Activated naive CD4-positive, alpha-beta T cell treated with anti-CD3 and anti-CD28 coated beads, Interleukin-2, amount 50 U/mL, for 16 hours (primary cell): ENCODE measurements around the gene DOCK9.
"Not testable (repeated sequence)": the region's sequence is repeated elsewhere in the genome, so short reads cannot be mapped to it uniquely, and the experiment has no call there.

Source experiments
- DNase-seq: peaks from one replicate; pipeline ENCODE4 v3.0.0-alpha.2; 2020

DOCK9 gene

DNA sequence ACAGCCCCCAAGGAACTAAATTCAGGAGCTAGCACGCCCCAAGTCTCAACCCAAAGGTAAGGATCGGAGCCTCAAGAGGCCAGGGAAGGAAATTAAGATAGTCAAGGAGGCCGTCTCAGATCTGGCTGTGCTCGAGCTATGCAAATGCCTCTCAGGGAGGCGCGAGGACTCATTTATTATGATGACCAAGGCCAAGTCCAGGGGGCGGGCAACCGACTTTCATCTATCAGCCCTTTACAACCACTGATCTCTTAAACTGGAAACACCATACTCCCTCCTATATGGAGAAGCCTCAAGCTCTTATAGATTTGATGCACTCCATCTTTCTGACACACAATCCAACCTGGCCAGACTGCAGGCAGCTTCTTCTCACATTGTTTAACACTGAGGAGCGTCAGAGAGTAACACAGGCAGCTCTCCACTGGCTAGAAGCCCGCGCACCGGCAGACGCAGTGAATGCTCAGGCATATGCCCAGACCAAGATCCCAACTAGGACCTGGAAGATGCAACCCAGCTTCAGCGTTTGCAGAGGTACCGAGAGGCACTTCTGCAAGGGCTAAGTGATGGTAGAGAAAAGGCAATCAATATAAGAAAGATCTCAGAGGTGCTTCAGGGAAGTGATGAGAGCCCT, 215.8 kb downstream of the DOCK9 start:
- DNase-seq = no peak

DNA sequence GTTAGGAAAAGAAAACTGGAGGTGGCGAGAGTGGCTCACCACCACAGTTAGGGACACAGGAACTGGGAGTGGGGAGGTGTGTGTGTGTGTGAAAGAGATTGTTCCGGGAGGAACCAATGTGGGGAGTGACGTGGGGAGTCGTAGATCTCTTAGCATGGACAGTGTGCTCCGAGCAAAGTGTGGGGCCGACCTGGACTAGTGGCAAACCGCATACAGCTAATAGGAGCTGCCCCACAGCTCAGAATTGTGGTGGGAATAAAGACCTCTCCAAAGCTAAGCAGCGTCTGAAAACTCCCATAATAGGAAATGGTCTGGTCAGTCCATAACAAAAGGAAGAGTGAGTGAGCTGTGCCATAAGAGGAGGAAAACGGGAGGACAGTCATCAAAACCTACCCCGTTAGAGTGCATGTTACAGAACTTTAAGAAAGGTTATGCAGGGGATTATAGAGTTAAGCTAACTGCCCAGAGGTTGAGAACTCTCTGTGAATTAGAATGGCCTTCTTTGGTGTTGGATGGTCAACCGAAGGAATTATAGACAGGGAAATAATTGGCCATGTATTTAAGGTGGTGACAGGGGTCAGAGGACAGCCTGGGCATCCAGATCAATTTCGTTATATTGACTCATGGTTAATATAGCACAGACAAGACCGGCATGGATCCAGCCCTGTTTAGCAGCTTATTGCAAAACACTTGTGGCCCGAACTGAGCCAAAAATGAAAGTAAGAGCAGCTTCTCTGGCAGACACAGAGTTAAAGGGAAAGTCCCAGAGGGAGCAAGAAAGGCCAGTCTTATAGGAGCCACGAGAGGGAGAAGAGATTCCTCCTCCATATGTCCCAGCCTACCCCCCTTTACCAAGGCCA, 216.5 kb downstream of the DOCK9 start:
- no peak for DNase-seq

DNA sequence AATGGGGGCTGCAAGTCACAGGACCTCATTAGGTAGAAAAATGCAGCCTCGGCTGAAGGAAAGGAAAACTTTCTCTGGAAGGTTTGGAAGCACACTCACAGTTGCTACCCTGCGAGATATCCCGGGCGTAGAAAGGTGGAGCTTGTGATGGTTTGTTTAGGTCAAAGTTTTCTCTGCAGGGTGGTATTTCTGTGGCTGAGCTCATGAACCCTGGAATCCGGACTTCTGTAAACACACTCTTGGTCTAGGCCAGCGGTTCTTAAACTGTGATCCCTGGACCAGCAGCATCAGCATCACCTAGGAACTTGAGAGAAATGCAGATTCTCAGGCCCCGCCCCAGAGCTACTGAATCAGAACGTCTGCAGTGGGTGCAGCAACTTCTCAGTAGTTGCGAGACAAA, 222.1 kb downstream of the DOCK9 start:
- no peak for DNase-seq

DNA sequence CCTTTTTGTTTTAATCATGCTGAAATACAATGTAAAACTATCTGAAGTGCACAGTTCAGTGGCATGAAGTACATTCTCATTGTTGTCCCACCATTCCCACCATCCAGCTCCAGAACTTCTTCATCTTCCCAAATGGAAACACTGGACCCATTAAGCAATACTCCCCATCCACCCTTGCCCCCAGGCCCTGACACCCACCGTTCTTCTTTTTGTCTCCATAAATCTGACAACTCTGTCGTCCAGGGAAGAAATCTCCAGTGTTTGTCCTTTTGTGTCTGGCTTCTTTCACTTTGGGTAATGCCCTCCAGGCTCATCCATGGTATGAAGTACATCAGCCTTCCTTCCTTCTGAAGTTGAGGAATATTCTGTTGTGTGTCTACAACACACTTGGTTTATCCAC, 222.7 kb downstream of the DOCK9 start:
- no peak for DNase-seq

DNA sequence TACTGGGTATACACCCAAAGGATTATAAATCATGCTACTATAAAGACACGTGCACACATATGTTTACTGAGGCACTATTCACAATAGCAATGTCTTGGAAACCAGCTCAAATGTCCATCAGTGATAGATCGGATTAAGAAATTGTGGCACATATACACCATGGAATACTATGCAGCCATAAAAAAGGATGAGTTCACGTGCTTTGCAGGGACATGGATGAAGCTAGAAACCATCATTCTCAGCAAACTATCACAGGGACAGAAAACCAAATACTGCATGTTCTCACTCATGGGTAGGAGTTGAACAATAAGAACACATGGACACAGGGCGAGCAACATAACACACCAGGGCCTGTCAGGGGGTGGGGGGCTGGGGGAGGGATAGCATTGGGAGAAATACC, 223.4 kb downstream of the DOCK9 start:
- not testable (repeated sequence) for DNase-seq

DNA sequence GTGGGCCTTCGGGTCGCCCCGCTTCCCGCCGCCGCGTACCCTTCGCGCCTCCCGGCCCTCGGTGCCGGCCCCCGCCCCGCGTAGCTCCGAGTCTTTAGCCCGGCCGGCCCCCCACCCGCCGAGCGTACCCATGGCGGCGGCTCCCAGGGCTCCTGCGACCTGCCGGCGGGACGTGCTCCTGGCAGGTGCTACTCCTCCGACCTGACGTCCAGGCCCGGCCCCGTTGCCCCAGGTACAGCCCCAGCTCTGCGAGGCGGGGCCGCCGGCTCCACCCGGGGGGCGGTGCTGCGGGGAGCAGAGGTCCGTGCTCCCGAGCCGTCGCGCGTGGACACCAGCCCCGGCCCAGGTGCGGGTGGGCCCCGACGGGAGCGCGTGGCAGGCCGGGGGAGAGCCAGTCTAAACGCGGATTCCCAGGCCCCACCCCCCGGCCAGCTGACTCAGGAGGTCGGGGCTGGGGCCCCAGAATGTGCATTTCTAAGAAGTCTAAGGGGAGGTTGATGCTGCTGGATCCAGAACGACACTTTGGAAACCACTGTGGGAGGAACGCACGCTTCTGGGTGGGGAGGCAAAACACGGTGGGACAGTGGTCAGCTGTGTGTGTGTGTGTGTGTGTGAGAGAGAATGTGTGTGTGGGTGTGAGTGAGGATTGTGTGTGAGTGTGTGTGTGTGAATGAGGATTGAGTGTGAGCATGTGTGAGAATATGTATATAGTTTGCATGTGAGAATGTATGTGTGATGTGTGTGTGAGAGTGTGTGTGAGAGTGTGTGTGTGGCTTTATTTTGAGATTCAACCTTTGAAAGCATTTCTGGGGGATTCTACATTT, 225.2 kb downstream of the DOCK9 start, which contains the start of gene SLC15A1:
TSS of gene SLC15A1 (minus strand) at position 206 of the 824 bp plus-strand sequence. CDS start at position 132, 74 bp downstream.
- no peak for DNase-seq

DNA sequence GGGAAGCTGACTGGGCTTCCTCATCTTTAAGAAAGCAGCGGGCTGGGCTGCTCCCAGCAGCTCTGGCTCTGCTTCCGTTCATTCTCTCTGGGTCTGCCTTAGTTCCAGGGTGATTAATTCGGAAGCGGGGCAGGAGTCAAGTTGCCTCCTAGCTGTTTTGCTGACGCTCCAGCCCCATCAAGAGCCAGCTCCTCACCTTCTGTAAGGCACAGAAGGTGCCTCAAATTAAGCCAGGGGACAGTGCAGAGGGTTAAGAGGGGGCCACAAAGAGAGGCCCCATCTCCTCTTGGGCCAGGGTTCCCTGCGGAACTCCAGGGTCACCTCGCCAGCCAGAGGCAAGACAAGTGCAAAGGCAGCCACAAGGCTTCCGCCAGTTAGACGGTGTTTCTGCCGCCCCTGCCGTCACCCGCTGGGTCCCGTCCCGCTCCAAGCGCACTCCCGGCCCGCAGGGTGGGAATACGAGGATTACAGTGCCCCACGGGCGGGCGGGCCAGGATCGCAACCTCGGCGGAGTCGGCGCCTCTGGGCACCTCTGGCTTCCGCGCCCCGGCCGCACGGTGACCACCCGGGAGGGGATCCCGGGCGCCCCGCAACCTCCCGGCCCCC, 225.9 kb downstream of the DOCK9 start:
- DNase-seq = no peak

DNA sequence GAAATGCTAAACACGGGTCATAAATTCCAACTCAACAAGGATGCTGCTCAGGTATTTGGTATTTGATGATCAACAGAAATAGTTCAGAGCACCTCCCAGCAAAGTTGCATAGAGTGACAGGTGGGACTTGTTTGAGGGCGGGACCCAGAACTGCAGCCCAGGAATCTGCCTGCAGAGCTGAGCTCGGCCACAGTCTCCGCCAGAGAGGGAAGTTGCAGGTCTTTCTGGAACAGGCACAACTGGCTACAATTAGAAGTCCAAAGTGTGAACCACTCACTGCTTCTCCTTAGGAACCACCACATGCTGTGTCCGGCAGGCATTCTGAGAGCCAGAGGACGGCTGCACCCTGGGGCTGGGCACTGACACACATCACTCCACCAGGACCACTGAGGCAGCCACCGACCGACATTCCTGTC, 226.5 kb downstream of the DOCK9 start:
- no peak for DNase-seq

DNA sequence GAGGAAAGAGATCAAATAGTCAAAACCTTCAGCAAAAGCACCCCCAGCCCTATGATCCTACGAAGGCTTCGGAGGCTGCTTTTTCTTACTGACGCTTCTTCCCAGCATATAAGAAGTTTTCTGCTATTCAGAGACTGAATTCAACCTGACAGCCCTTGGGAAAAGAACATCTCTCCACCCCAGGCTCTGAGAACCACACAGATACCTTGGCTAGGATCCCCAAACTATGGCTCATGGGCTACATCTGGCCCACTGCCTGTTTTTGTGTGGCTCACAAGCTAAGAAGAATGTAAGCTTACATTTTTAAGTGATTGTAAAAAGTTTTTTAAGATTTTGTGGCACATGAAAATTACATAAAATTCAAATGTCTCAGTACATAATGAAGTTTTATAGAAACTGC, 228.4 kb downstream of the DOCK9 start:
- DNase-seq = no peak

DNA sequence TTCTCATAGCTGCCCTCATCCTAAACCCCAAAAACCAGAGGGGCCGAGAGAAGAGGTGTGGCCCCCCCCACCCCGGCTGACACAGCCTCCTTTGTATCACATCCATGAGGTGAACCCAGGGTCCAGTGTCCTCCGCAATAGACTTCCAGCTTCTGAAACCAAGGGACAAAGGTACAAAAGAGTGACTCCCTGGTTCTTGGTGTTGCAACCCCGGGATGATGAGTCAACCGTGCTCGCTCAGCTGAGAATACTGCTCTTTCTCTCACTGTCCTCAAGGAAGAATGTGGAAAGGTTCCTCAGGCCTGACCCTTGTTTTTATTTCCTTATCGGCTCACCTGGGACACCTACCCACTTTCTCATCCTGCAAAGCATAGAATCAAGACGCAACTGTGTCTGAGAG, 230.9 kb downstream of the DOCK9 start:
- DNase-seq = no peak
